ENCODE measurements around the gene ABCC8.

ABCC8 gene

GRCh38 chr11:17384002-17384511 lies 92.6 kb downstream of the ABCC8 start:
- DNase-seq: peak; percentile 73

GRCh38 chr11:17383461-17383860 lies 93.2 kb downstream of the ABCC8 start:
- DNase-seq: no peak

GRCh38 chr11:17382046-17382728 lies 94.5 kb downstream of the ABCC8 start:
- no peak for DNase-seq

- no peak for DNase-seq
Observed at GRCh38 chr11:17381156-17381555, 95.5 kb downstream of the ABCC8 start.

- DNase-seq: no peak
Observed at GRCh38 chr11:17379383-17380180, 97.1 kb downstream of the ABCC8 start.

- no peak for DNase-seq
Observed at GRCh38 chr11:17378655-17379054, 98.0 kb downstream of the ABCC8 start.

GRCh38 chr11:17376493-17376892 lies 100.2 kb downstream of the ABCC8 start:
- no peak for DNase-seq

- DNase-seq: no peak
Observed at GRCh38 chr11:17375547-17375946, 101.1 kb downstream of the ABCC8 start.

GRCh38 chr11:17371614-17372013 lies 105.0 kb downstream of the ABCC8 start:
- no peak for DNase-seq

- DNase-seq: no peak
Observed at GRCh38 chr11:17369684-17370243, 106.9 kb downstream of the ABCC8 start.

- DNase-seq: no peak
Observed at GRCh38 chr11:17369094-17369493, 107.6 kb downstream of the ABCC8 start.

- DNase-seq: no peak
Observed at GRCh38 chr11:17368551-17368950, 108.1 kb downstream of the ABCC8 start.

- no peak for DNase-seq
Observed at GRCh38 chr11:17366495-17366894, 110.2 kb downstream of the ABCC8 start.

- peak; percentile 41 for DNase-seq
Observed at GRCh38 chr11:17354601-17354991, 122.0 kb downstream of the ABCC8 start.

GRCh38 chr11:17353821-17354600 lies 122.6 kb downstream of the ABCC8 start:
- no peak for DNase-seq

- peak; percentile 45 for DNase-seq
Observed at GRCh38 chr11:17352950-17353820, 123.5 kb downstream of the ABCC8 start.

- peak; percentile 64 for DNase-seq
Observed at GRCh38 chr11:17351510-17352176, 125.0 kb downstream of the ABCC8 start, which contains the start of gene NCR3LG1. TSS of gene NCR3LG1 (plus strand) at chr11:17351800. CDS start at chr11:17351970, 170 bp downstream.

- DNase-seq: no peak
Observed at GRCh38 chr11:17351172-17351509, 125.5 kb downstream of the ABCC8 start.

- no peak for DNase-seq
Observed at GRCh38 chr11:17350455-17351171, 126.0 kb downstream of the ABCC8 start.

- DNase-seq: no peak
Observed at GRCh38 chr11:17347676-17348075, 129.0 kb downstream of the ABCC8 start.

- DNase-seq: no peak
Observed at GRCh38 chr11:17343907-17344306, 132.7 kb downstream of the ABCC8 start.

Measured in effector CD8-positive, alpha-beta T cell (primary cell).